HG03103 (cell line): ENCODE measurements around the gene EYS.
"Not testable (repeated sequence)": the region's sequence is repeated elsewhere in the genome, so short reads cannot be mapped to it uniquely, and the experiment has no call there.

Experiments used
- ATAC-seq: cut with Tn5 transposase; IDR thresholded peaks from one replicate; pipeline ENCODE4 v1.9.1; 2021; ENCODE audit warnings: low read depth; ENCODE audit not compliant: unreplicated experiment

The EYS gene

DNA sequence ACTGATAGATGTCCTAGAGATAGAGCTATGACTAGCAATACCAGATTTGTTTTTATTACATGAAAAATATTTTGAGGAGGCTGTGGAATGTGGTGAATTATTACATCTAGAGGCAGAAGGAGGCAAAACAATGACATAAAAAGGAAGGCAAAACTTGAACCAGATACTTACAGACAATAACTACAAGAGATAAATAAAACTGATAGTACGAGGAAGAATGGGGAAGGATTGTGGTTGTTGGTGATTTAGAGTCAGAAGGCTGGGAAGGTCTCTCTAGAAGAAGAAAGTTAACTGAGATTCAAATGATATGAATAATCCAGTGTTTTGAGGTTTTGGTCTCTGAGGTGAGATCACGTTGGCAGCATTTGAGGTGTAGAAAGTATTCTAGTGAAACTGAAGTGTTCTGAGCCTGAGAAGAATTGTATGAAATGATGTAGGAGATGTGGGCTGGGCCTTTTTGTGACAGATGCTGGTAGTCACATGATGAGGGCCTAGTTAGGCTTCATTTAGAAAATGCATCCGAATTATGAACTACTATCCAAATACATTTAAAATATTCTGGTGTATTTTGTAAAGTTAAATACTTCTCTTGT is 589.1 kb downstream of the EYS start:
- no peak for ATAC-seq

- no peak for ATAC-seq
Observed at GRCh38 chr6:65116326-65116725, 590.7 kb downstream of the EYS start.

DNA sequence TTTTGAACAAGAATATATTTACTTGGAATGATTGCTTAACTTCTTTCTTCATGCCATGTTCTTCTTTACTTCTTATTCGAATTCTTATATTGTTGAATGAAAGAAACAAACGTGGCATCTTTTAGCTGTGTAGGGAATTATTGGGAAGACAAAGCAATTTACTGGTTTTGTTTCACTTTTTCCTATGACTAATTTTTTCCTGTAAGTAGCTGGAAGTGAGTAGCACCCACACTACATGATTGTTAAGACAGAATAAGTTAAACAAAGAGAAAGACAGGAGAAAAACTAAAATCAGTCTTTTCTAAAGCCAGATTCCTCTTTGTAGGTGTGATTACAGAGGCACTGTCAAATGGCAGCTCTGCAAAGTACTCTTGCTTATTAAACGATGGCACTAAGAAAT is 593.4 kb downstream of the EYS start:
- ATAC-seq, result no peak

- no peak for ATAC-seq
Observed at GRCh38 chr6:65112435-65112834, 594.6 kb downstream of the EYS start.

GRCh38 chr6:65110031-65110430 is 597.0 kb downstream of the EYS start:
- ATAC-seq, result no peak

GRCh38 chr6:65098349-65098748 is 608.7 kb downstream of the EYS start:
- no peak for ATAC-seq

DNA sequence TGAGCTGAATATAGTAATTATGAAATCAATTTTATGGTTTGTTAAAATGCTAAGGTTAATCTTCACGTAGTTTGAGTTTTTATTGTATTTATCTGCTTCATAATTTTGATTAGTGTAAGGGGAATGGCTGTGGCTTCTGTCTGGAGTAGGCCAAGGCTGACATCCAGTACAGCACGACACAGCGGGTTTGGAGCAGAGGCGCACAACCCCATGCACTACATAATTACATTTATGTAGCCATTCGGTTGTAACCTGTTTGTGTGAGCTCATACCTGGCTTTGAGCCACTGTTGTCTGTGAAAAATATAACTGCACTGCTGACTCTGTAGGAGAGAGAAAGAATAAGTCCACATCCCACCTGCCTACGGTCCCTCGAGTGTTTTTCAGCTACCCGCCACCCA is 615.5 kb downstream of the EYS start:
- no peak for ATAC-seq

DNA sequence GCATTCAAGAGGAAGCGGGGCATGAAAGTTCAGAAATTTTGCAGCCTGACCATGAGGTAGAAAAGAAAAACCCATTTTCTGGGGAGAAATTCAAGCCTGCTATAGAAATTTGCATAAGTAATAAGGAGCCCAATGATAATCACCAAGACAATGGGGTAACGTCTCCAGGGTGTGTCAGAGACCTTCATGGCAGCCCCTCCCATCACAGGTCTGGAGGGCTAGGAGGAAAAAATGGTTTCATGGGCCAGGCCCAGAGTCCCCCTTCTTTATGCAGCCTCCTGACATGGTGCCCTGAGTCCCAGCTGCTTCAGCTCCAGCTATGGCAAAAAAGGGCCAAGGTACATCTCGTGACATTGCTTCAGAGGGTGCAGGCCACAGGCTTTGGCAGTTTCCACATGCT is 618.5 kb downstream of the EYS start:
- ATAC-seq, result no peak

- no peak for ATAC-seq
Observed at GRCh38 chr6:65081756-65082155, 625.3 kb downstream of the EYS start.

DNA sequence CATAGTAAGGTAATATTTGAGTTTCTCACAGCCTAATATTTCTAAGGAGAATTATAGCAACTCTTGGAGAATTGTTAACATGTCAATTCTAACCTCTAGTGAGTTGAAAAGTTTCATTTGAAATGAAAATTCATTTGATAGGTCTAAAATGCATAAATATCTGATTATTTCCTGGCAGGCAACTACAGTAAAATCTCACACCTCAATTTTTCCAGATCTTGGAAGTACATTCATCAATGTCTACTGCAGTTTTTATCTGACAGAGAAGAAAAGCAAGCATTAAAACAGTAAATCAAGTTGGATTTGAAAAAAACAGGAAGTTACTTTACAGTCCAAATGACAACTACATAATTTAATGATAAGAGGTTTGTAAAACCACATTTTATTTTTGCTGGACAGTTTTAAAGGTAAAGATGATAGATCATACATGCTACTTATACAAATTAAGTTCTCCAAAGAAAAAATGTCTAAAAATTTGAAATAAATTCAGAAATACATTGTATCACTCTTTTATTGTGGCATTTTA is 631.3 kb downstream of the EYS start:
- ATAC-seq, result no peak

DNA sequence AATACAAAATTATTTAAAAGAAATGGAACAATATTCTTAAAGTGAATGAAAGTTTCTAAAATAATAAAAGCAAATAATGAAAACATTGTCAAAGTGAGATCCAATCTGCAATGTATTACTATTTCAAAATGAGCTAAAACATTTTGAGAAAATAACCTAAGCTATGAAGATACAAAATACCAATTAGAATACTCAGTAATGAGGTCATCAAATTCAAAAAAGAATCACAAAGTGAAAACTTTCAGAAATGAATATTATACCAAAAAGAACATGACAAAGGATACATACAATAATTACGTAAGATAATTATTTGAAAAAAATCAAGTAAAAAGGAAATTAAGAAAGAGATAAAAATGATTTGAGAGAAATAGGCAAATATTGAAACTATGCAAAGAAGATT is 634.5 kb downstream of the EYS start:
- ATAC-seq, result no peak

- no peak for ATAC-seq
Observed at GRCh38 chr6:65071480-65071879, 635.5 kb downstream of the EYS start.

- no peak for ATAC-seq
Observed at GRCh38 chr6:65064844-65065243, 642.2 kb downstream of the EYS start.

GRCh38 chr6:65059568-65059967 is 647.5 kb downstream of the EYS start:
- ATAC-seq, result no peak

- ATAC-seq, result no peak
Observed at GRCh38 chr6:65055545-65055944, 651.5 kb downstream of the EYS start.

DNA sequence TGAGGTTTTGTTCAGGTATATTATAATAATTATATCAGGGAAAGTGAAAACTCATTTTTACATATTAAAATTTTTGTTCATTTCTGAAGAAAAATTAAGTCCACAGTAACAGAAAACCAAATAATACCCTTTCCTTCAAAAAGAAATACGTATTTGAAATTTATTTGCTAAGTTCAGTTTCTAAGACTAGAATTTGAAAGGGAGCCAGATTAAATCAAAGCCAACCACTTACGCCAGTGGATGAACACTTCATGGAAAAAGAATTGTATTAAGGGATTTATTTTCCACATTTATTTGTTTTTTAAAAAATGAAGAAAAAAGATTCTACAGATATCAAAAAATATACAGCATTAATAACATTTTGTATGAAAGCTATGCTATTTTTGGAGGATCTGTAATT is 654.4 kb downstream of the EYS start:
- no peak for ATAC-seq

DNA sequence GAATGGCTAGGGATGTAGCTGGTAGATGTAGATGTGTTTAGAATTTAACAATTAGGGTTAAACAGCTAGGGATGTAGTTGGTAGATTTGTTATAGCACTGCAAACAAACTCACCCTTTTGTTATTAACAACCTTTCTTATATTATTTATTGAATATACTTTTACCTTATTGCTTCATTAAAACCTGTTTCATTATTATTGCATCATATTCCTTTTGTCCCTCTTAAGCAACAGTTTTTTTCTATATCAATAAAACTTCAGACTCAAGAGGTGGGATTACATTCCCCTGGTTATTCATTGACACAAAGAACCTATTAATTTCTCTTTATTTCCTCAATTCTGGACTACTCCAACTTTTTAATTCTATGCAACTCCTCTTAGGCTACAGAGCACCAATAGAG is 661.2 kb downstream of the EYS start:
- no peak for ATAC-seq

- ATAC-seq, result no peak
Observed at GRCh38 chr6:65014006-65014405, 693.0 kb downstream of the EYS start.

DNA sequence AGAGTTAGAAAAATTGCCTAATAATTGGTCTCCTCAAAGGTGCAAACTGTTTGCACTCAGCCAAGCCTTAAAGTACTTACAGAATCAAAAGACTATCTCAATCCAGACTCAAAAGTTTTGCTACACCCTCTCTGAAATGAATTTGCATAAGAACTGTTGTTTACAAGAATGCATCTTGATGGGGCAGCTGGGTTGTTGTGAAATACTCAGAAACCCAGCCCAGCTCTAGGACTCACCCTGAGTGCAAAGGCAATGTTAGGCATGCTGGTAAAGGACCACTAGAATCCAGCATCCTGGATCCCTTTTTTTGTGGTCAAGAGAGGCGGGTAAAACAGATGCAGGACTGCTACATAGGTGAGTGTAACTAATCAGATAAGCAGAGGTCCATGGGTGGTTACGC is 700.2 kb downstream of the EYS start:
- ATAC-seq, result no peak

DNA sequence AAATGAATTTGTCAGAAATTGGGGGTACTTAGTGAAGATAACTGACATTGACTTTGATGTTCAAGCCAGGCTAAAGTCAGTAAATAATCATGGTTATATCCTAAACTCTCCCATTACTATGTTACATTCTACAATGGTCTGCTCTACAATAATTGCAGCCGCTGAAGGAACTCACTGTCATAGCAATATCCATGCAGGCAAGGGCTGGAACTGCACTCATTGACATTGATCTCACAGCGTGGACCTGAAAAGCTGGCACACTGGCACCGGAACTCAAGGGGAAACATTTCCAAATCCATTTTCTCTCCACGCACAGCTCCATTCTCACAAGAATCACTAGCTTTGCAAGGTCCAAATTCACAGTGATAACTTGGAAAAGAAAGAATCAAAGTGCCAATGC is 702.7 kb downstream of the EYS start:
- ATAC-seq, result no peak

DNA sequence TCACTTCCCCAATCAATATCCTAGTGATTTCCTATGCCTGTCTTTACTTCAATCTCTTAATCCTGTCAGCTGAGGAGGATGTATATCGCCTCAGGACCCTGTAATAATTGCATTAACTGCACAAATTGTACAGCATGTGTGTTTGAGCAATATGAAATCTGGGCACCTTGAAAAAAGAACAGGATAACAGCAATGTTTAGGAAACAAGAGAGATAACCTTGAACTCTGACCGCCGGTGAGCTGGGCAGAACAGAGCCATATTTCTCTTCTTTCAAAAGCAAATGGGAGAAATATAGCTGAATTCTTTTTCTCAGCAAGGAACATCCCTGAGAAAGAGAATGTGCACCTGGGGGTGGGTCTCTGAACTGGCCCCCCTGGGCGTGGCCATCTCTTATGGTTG is 704.1 kb downstream of the EYS start:
- not testable (repeated sequence) for ATAC-seq

- no peak for ATAC-seq
Observed at GRCh38 chr6:65000815-65001214, 706.2 kb downstream of the EYS start.

GRCh38 chr6:64998204-64998603 is 708.8 kb downstream of the EYS start:
- ATAC-seq, result no peak
